Stomach (tissue), 4 donors: ENCODE results near the gene COL4A1.
A peak's percentile ranks its signal among the peaks of the same experiment; 100 is the strongest.

Source experiments
- CTCF ChIP-seq, 7 experiments: fragments of 450-650 bp in 4 of 7; fragments of 200-600 bp in 3 of 7; sonication (generic) in 3 of 7; IDR thresholded peaks; one replicate each; pipeline ENCODE4 v1.5.1; 2016 to 2019; ENCODE audit warnings: antibody characterized with exemption in 7 of 7, control low read depth in 2 of 7, mild to moderate bottlenecking in 1 of 7
- EP300 ChIP-seq: sonication (generic); formaldehyde crosslinking; IDR thresholded peaks from one replicate; pipeline ENCODE4 v1.6.1; 2017; ENCODE audit warnings: antibody characterized with exemption
- POLR2A ChIP-seq, 4 donors: fragments of 450-650 bp; IDR thresholded peaks; one replicate each; pipeline ENCODE4 v1.6.1; 2016; ENCODE audit warnings: antibody characterized with exemption in 4 of 4, control low read depth in 2 of 4, mild to moderate bottlenecking in 1 of 4, moderate library complexity in 1 of 4
- POLR2AphosphoS5 ChIP-seq, 3 donors: sonication (generic); formaldehyde crosslinking; IDR thresholded peaks; one replicate each; pipeline ENCODE4 v1.6.1; 2016; ENCODE audit warnings: antibody characterized with exemption in 3 of 3

- no peak for TF ChIP-seq CTCF (IDR thresholded peaks at IDR 0.05)
- no peak for TF ChIP-seq POLR2A (IDR thresholded peaks at IDR 0.05)
- TF ChIP-seq POLR2AphosphoS5 (IDR thresholded peaks at IDR 0.05), result peak in 2 of 3 donors; percentile 23 to 48
- TF ChIP-seq EP300, result no peak
These were observed 34.7 kb upstream of the COL4A1 start for GRCh38 chr13:110341445-110342244.
